ENCODE results near the gene NACAD. TPM values are rescaled to one million over a fixed set of nuclear protein-coding genes. Genes with fewer than 3 reads are reported as not detected.
A peak's percentile ranks its signal among the peaks of the same experiment; 100 is the strongest.

Gene NACAD, protein sequence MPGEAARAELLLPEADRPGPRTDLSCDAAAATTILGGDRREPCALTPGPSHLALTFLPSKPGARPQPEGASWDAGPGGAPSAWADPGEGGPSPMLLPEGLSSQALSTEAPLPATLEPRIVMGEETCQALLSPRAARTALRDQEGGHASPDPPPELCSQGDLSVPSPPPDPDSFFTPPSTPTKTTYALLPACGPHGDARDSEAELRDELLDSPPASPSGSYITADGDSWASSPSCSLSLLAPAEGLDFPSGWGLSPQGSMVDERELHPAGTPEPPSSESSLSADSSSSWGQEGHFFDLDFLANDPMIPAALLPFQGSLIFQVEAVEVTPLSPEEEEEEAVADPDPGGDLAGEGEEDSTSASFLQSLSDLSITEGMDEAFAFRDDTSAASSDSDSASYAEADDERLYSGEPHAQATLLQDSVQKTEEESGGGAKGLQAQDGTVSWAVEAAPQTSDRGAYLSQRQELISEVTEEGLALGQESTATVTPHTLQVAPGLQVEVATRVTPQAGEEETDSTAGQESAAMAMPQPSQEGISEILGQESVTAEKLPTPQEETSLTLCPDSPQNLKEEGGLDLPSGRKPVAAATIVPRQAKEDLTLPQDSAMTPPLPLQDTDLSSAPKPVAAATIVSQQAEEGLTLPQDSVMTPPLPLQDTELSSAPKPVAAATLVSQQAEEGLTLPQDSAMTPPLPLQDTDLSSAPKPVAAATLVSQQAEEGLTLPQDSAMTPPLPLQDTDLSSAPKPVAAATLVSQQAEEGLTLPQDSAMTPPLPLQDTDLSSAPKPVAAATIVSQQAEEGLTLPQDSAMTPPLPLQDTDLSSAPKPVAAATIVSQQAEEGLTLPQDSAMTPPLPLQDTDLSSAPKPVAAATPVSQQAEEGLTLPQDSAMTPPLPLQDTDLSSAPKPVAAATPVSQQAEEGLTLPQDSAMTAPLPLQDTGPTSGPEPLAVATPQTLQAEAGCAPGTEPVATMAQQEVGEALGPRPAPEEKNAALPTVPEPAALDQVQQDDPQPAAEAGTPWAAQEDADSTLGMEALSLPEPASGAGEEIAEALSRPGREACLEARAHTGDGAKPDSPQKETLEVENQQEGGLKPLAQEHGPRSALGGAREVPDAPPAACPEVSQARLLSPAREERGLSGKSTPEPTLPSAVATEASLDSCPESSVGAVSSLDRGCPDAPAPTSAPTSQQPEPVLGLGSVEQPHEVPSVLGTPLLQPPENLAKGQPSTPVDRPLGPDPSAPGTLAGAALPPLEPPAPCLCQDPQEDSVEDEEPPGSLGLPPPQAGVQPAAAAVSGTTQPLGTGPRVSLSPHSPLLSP (N-terminal part only)
- polyA plus RNA-seq (2013, experiment 1 of 2): 3.5 TPM
- 3.6 TPM for polyA plus RNA-seq (2013, experiment 2 of 2)

- DNase-seq (ENCODE audit: low spot score): no peak
- no peak within 1 kb of the TSS for H2BK12ac ChIP-seq (ENCODE audit: low read length)
- H3K79me1 ChIP-seq (ENCODE audit: low read depth, low read length): peaks cover 2% of the 10 kb centered on the region
- WGBS, 2 donors (ENCODE audit: extremely low coverage in 2 of 2, insufficient read length in 2 of 2, insufficient replicate concordance in 1 of 2): no CpG with 5 or more reads among the region's 50 CpGs
- H3K18ac ChIP-seq (ENCODE audit: low read length): peak within 1 kb of the TSS; percentile 89
- no peak within 1 kb of the TSS for H2BK120ac ChIP-seq (ENCODE audit: low read depth, low read length)
- H3K4ac ChIP-seq (ENCODE audit: low read length): no peak within 1 kb of the TSS
- H4K8ac ChIP-seq (ENCODE audit: low read depth, low read length): no peak within 1 kb of the TSS
- no peaks in the 10 kb centered on the region for H3K9me3 ChIP-seq (replicated peaks in 1 of 2; ENCODE audit: control insufficient read depth in 2 of 2, insufficient read depth in 1 of 2, low read depth in 1 of 2, low read length in 2 of 2)
- H2BK15ac ChIP-seq (ENCODE audit: low read length): no peak within 1 kb of the TSS
- no peak within 1 kb of the TSS for H4K91ac ChIP-seq (ENCODE audit: low read depth, low read length, poor library complexity)
- H3K4me1 ChIP-seq (ENCODE audit: control insufficient read depth in 2 of 2, insufficient read depth in 1 of 2, low read depth in 1 of 2, low read length in 2 of 2): peaks cover 2 to 8% of the 10 kb centered on the region in 2 donors
- peak within 1 kb of the TSS; percentile 48 to 81 for H3K4me3 ChIP-seq (ENCODE audit: low read length in 2 of 2)
- H2AFZ ChIP-seq (ENCODE audit: low read length): peak within 1 kb of the TSS; percentile 89
- H3K36me3 ChIP-seq (replicated peaks in 1 of 2; ENCODE audit: control insufficient read depth in 2 of 2, insufficient read depth in 2 of 2, low read length in 2 of 2): no peaks in the 10 kb centered on the region
- H2AK5ac ChIP-seq (ENCODE audit: low read depth, low read length): peak within 1 kb of the TSS; percentile 86
- H3K23ac ChIP-seq (ENCODE audit: low read depth, low read length, poor library complexity): peak within 1 kb of the TSS; percentile 73
- H2BK5ac ChIP-seq (ENCODE audit: low read length): no peak within 1 kb of the TSS
- peak within 1 kb of the TSS; percentile 77 for H3K9ac ChIP-seq (ENCODE audit: low read depth, low read length, poor library complexity)
- H3K27me3 ChIP-seq (ENCODE audit: control insufficient read depth in 3 of 3, insufficient read depth in 3 of 3, low read depth in 1 of 3, low read length in 3 of 3): peaks cover 0 to 10% (median 4%) of the 10 kb centered on the region in 3 experiments
- H3K27ac ChIP-seq (replicated peaks; ENCODE audit: low read length): no peak within 1 kb of the TSS
- H3K14ac ChIP-seq (ENCODE audit: low read length): no peak within 1 kb of the TSS
- peak within 1 kb of the TSS; percentile 87 for H3K4me2 ChIP-seq (ENCODE audit: insufficient read depth, low read length, poor library complexity, severe bottlenecking)
These were observed at the start of gene NACAD for GRCh38 chr7:45088821-45089340. Gene NACAD (minus strand): TSS chr7:45088969. CDS start chr7:45088894, 75 bp downstream.

DNA sequence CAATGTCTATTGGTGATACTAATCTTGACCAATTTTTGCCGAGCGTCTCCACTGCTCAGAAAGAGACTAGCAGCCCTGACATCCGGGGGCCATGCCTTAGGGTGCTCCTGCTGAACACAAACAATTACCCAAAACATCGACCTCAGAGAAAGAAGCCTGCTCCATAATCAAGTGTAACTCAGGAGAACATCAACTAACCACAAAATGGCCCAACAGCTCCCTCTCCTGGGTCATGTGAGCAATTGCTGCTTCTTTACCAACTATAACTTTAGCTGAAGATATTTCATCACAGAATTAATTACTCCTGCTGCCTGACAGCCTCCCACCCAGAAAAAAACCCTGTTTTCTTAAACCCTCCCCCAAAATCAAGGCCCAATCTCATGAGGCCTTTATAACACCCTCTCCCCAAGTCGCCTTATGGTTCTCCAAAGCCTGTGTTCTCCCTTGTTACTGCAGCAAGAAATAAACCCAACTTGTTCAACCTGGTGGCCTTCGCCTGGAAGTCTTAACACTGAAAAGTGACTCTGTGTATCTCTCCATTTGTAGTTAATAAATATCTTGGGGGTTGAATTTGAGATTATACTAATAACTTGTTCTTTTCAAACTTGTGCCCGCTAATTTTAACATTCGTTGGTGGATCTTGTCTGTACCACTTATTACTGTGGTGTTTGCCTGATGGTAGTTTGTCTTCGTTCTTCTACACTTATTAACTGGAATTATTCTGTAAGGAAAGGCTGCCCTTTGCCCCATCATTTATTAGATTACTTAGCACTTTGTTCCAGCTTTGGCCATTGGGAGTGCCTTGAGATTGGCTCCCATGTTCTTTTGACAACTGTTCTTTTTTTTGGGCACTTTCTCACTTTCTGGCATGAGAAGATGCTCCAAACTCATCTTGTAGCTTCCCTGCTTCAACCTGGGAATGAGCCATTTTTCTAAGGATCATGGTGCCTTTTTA lies 47.6 kb upstream of the NACAD start:
- Histone ChIP-seq H2AFZ (ENCODE audit: low read length) (peak overlapping the region; percentile 76), H3K4me1 (ENCODE audit: control insufficient read depth in 2 of 2, insufficient read depth in 1 of 2, low read depth in 1 of 2, low read length in 2 of 2) (no peaks in the 10 kb centered on the region), H2AK5ac (ENCODE audit: low read depth, low read length) (no peak overlapping the region), H3K27ac (replicated peaks; ENCODE audit: low read length) (no peak overlapping the region), H3K36me3 (replicated peaks in 1 of 2; ENCODE audit: control insufficient read depth in 2 of 2, insufficient read depth in 2 of 2, low read length in 2 of 2) (no peaks in the 10 kb centered on the region), H3K27me3 (ENCODE audit: control insufficient read depth in 3 of 3, insufficient read depth in 3 of 3, low read depth in 1 of 3, low read length in 3 of 3) (peaks cover 0 to 13% (median 0%) of the 10 kb centered on the region in 3 experiments), H2BK12ac (ENCODE audit: low read length) (no peak overlapping the region), H3K4me3 (ENCODE audit: low read length in 2 of 2) (no peak overlapping the region), H3K4ac (ENCODE audit: low read length) (no peak overlapping the region), H2BK15ac (ENCODE audit: low read length) (no peak overlapping the region), H2BK120ac (ENCODE audit: low read depth, low read length) (no peak overlapping the region), H3K18ac (ENCODE audit: low read length) (no peak overlapping the region), H4K8ac (ENCODE audit: low read depth, low read length) (no peak overlapping the region), H4K91ac (ENCODE audit: low read depth, low read length, poor library complexity) (no peak overlapping the region), H3K23ac (ENCODE audit: low read depth, low read length, poor library complexity) (no peak overlapping the region), H3K14ac (ENCODE audit: low read length) (no peak overlapping the region), H3K9ac (ENCODE audit: low read depth, low read length, poor library complexity) (no peak overlapping the region), H2BK5ac (ENCODE audit: low read length) (no peak overlapping the region), H3K79me1 (ENCODE audit: low read depth, low read length) (no peaks in the 10 kb centered on the region), H3K9me3 (replicated peaks in 1 of 2; ENCODE audit: control insufficient read depth in 2 of 2, insufficient read depth in 1 of 2, low read depth in 1 of 2, low read length in 2 of 2) (no peaks in the 10 kb centered on the region), H3K4me2 (ENCODE audit: insufficient read depth, low read length, poor library complexity, severe bottlenecking) (no peak overlapping the region)
- no CpG with 5 or more reads among the region's 9 CpGs for WGBS, 2 donors (ENCODE audit: extremely low coverage in 2 of 2, insufficient read length in 2 of 2, insufficient replicate concordance in 1 of 2)
- peak; percentile 75 for DNase-seq (ENCODE audit: low spot score)

DNA sequence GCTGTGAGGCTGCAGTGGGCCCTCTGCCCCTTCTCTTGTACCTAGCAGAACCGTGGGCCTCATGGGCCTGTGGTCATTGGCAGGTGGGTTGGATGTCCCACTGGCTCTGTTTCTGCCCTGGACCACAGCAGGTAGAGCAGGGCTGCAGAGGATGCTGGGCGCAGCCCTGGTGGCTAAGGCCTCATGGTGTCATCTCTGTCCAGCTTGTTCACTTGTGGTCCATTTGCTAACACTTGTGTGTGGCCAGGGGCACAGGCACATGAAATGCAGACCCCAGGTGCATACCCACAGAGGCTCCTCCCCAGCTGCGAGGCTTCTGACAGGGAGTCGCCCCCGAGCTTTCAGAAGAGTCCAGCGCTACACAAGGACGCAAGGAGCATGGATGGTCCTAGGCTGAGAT lies 45.1 kb upstream of the NACAD start:
- no CpG with 5 or more reads among the region's 7 CpGs for WGBS, 2 donors (ENCODE audit: extremely low coverage in 2 of 2, insufficient read length in 2 of 2, insufficient replicate concordance in 1 of 2)
- Histone ChIP-seq H3K79me1 (ENCODE audit: low read depth, low read length) (peaks cover 2% of the 10 kb centered on the region), H3K27me3 (ENCODE audit: control insufficient read depth in 3 of 3, insufficient read depth in 3 of 3, low read depth in 1 of 3, low read length in 3 of 3) (peaks cover 0 to 23% (median 0%) of the 10 kb centered on the region in 3 experiments), H3K4ac (ENCODE audit: low read length) (no peak overlapping the region), H2BK5ac (ENCODE audit: low read length) (no peak overlapping the region), H3K9ac (ENCODE audit: low read depth, low read length, poor library complexity) (no peak overlapping the region), H3K4me3 (ENCODE audit: low read length in 2 of 2) (no peak overlapping the region), H3K23ac (ENCODE audit: low read depth, low read length, poor library complexity) (no peak overlapping the region), H2AFZ (ENCODE audit: low read length) (no peak overlapping the region), H3K9me3 (replicated peaks in 1 of 2; ENCODE audit: control insufficient read depth in 2 of 2, insufficient read depth in 1 of 2, low read depth in 1 of 2, low read length in 2 of 2) (no peaks in the 10 kb centered on the region), H4K91ac (ENCODE audit: low read depth, low read length, poor library complexity) (no peak overlapping the region), H3K14ac (ENCODE audit: low read length) (no peak overlapping the region), H3K27ac (replicated peaks; ENCODE audit: low read length) (no peak overlapping the region), H3K36me3 (replicated peaks in 1 of 2; ENCODE audit: control insufficient read depth in 2 of 2, insufficient read depth in 2 of 2, low read length in 2 of 2) (no peaks in the 10 kb centered on the region), H3K4me2 (ENCODE audit: insufficient read depth, low read length, poor library complexity, severe bottlenecking) (no peak overlapping the region), H2BK15ac (ENCODE audit: low read length) (no peak overlapping the region), H3K18ac (ENCODE audit: low read length) (no peak overlapping the region), H4K8ac (ENCODE audit: low read depth, low read length) (no peak overlapping the region), H2BK120ac (ENCODE audit: low read depth, low read length) (no peak overlapping the region), H3K4me1 (ENCODE audit: control insufficient read depth in 2 of 2, insufficient read depth in 1 of 2, low read depth in 1 of 2, low read length in 2 of 2) (no peaks in the 10 kb centered on the region), H2BK12ac (ENCODE audit: low read length) (no peak overlapping the region), H2AK5ac (ENCODE audit: low read depth, low read length) (no peak overlapping the region)
- DNase-seq (ENCODE audit: low spot score): no peak

Measured in neuronal stem cell (in vitro differentiated cells).